Mononuclear cell (primary cell): ENCODE data around the gene SLC17A3. TPM values are rescaled to one million over a fixed set of nuclear protein-coding genes. Genes with fewer than 3 reads are reported as not detected.

Experiments
- H3K27me3 ChIP-seq: 2 replicates; pipeline ENCODE4 v1.6.0; 2011; ENCODE audit warnings: low read length, control low read depth; ENCODE audit not compliant: insufficient read depth
- H3K4me1 ChIP-seq: 2 replicates; pipeline ENCODE4 v1.5.1; 2011; ENCODE audit warnings: mild to moderate bottlenecking, low read length, control low read depth; ENCODE audit not compliant: insufficient read depth
- H3K4me3 ChIP-seq: 2 replicates; pipeline ENCODE4 v1.5.1; 2011; ENCODE audit warnings: mild to moderate bottlenecking, low read length, moderate library complexity
- H3K9me3 ChIP-seq: 2 replicates; pipeline ENCODE4 v1.5.1; 2011; ENCODE audit warnings: low read depth, mild to moderate bottlenecking, control low read depth, low read length
- total RNA-seq: library from RNA; depleted of rRNA; stranded (reverse); fragments of >200 nt; gene quantifications from one replicate; pipeline ENCODE4 v1.2.3, GENCODE V29; 2012

The SLC17A3 gene
- 0.31 TPM for total RNA-seq

- H3K4me1 ChIP-seq: peaks cover 10% of the 10 kb centered on the region
- no peak within 1 kb of the TSS for H3K4me3 ChIP-seq
- H3K27me3 ChIP-seq: no peaks in the 10 kb centered on the region
- H3K9me3 ChIP-seq: no peaks in the 10 kb centered on the region
Observed at GRCh38 chr6:25874118-25874517, at the start of gene SLC17A3. TSS of gene SLC17A3 (minus strand) at chr6:25874243. CDS start at chr6:25868387, 5,856 bp downstream.

DNA sequence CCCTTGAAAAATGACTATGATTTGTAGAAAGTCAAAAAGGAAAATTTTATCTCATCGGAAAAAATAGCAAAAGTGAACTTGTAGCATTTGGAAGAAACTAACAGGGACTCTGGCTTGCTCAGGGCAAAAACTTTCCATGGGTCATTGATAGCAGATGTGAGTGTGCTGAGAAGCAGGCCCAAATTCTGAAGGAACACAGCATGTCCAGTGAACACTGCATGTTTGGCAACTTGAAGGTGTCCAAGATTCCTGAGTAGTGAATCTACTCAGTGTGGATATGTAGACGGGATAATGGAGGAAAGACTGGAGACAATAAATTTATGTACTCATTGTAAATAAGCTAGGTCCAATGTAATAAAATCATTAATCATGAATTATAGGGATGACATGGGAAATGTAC lies 48.3 kb upstream of the SLC17A3 start:
- no peak overlapping the region for H3K4me3 ChIP-seq
- no peaks in the 10 kb centered on the region for H3K9me3 ChIP-seq
- no peaks in the 10 kb centered on the region for H3K4me1 ChIP-seq
- no peaks in the 10 kb centered on the region for H3K27me3 ChIP-seq

DNA sequence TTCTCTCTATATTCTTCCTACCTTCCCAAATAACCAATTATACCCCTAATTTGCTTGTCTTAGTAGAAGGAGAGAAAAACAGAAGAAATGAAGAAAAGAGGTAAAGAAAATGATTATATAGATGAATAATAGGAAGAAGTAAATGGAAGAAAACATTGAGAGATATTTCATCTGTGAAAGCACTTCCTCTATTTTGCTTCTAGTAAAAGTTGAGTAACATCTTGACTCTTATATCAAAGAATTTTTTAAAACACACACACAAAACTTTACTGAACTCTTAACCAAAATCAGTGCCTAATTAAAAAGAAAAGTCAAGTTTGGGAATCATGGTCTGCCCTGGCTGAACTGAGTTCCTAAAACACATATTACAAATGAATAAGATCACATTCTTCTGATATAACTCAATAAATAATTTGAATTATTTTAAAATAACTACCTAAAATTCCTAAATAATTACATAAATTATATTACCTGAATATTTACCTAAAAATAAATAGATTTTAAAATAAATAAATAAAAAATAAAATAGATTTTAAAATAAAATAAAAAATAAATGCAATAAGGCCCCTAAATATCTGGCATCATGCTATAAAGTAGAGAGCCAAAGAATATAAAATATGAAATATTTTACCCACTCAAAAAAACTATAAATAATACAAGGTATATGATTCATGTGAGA lies 47.6 kb upstream of the SLC17A3 start:
- no peaks in the 10 kb centered on the region for H3K27me3 ChIP-seq
- H3K9me3 ChIP-seq: no peaks in the 10 kb centered on the region
- no peak overlapping the region for H3K4me3 ChIP-seq
- H3K4me1 ChIP-seq: no peaks in the 10 kb centered on the region

DNA sequence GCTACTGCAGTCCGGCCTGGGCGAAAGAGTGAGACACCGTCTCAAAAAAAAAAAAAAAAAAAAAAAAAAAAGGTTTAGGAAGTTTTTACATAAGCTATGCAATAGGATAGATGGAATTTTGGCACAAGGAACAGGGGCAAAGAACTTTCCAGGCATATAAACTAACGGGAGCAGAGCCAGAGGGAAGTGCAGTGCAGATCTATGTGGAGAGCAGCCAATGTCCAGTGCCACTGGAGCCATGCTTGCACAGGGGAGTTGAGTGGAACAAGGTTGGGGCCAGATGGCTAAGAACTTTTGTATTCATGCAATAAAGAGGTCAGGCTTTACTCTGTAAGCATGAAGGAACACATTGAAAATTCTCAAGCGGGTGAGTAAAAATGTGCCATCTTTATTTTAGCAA lies 45.6 kb upstream of the SLC17A3 start:
- H3K27me3 ChIP-seq: no peaks in the 10 kb centered on the region
- H3K9me3 ChIP-seq: no peaks in the 10 kb centered on the region
- no peaks in the 10 kb centered on the region for H3K4me1 ChIP-seq
- no peak overlapping the region for H3K4me3 ChIP-seq

DNA sequence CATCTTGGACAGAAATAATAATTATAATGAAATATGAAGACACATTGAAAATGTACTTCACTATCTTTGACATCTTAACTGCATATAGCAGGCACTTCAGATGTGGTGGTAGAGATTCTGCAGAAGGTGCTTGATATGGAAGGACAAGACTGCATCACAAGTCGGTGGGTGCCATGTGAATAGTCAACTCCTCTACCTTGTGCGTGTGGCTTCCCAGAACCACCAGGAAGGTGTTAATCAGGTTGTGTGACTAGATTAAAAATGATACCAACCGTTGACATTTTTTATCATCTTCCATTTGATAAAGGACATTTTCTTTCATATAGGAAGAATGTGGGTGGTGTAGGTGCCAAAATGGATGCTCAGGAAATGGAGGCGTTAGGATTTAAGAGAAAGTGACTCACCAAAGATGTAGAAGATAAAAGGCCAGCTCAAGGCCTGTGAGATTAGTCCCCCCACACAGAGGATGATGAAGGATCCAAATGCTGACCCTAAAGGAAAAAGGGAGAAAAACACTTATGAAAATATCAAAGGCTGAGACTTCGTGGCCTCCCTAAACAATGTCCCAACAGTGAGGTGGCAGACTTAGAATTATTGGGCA lies 44.1 kb upstream of the SLC17A3 start:
- H3K4me3 ChIP-seq: no peak overlapping the region
- H3K27me3 ChIP-seq: no peaks in the 10 kb centered on the region
- no peaks in the 10 kb centered on the region for H3K4me1 ChIP-seq
- H3K9me3 ChIP-seq: no peaks in the 10 kb centered on the region

DNA sequence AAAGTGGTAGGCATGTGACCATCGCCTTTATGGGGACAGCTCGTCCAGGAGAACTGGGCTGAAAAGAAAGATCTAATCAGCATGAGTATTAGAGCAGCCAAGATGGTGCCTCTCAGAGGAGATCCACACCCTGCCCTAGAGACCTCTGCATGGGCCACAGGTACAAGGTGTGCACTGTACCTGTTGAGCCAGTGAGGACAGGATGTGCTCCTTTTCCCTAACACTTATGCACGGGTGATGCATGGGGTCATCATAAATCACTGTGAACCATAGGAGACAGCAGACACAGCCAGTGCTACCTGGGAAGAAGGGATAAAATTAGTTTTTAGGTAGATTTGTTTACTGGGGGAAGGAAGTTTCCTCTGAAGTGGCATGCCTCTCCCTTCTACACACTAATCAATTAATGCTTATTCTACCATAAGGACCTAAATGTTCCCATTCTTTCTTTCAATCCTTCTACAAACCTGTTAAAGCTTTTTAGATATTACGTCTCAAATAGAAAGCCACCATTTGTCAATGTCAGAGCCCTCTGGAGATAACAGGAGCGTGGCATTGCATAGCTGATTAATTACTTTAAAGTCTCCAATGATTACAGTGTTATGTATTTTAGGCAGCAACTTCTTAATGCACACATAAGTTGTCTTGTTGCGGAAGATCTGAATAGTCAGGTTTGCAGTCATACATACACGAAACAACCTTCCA lies 42.9 kb upstream of the SLC17A3 start:
- Histone ChIP-seq H3K4me3 (no peak overlapping the region), H3K9me3 (no peaks in the 10 kb centered on the region), H3K27me3 (no peaks in the 10 kb centered on the region), H3K4me1 (no peaks in the 10 kb centered on the region)

DNA sequence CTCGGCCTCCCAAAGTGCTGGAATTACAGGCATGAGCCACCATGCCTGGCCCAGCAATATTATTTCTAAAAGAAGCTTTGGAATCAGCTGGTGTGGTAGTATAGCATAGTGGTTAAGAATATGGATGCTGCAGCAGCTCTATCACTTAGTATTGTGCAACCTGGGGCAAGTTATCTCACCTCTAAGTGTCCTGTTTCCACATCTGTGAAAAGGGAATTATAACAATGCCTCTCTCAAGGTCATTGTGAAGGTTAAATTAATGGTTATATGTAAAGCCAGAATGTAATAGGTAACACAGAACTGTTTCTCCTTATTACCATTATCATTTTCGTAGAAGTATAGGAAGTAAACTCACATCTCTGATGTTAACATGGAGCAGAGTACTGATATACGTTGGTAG lies 42.3 kb upstream of the SLC17A3 start:
- H3K27me3 ChIP-seq: no peaks in the 10 kb centered on the region
- no peaks in the 10 kb centered on the region for H3K4me1 ChIP-seq
- H3K9me3 ChIP-seq: no peaks in the 10 kb centered on the region
- H3K4me3 ChIP-seq: no peak overlapping the region

DNA sequence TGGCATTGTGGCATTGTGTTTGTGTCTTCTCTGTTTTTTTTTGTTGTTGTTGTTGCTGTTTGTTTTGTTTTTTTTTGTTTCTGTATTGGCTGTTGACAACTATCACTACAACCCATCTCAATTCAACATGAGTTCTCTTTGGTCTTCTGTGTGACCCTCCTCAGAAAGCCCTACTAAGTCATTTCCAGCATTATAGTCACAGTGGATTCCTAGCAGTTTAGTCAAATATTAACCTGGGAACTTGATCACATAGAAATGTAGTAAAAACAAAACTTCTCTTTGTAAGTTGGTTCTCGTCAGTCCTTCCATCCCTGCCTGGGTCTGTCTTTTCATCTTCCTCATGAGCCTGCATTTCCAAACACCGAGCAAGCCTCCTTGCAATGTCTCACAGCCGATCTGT lies 39.7 kb upstream of the SLC17A3 start:
- Histone ChIP-seq H3K4me3 (no peak overlapping the region), H3K27me3 (no peaks in the 10 kb centered on the region), H3K4me1 (no peaks in the 10 kb centered on the region), H3K9me3 (no peaks in the 10 kb centered on the region)

- Histone ChIP-seq H3K4me3 (no peak overlapping the region), H3K4me1 (no peaks in the 10 kb centered on the region), H3K27me3 (no peaks in the 10 kb centered on the region), H3K9me3 (no peaks in the 10 kb centered on the region)
Observed at GRCh38 chr6:25911351-25911750, 37.3 kb upstream of the SLC17A3 start.

DNA sequence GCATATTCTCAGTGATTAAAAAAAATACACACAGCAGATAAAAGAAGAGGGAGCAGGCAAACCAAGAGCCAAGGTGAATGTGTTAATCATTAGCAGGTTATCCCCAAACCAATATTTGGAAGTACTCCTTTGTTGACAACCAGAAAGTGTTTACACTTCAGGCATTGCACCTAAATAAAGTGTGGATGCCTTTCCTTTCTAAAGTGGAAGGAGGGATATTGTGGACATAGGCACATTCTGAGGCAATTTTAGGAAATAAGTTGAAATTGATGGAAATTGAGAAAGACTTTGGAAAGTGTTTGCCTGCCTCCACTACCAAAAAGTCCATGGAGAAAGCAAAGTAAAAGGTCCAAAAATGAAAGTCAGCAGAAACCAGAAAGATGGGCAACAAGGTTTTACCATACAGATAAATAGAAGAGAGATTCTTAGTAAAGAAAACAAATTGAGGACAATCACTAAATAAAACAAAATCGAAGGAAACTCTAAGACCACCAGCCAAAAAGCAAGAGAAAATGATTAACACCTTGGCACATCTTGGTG lies 33.5 kb upstream of the SLC17A3 start:
- H3K27me3 ChIP-seq: peaks cover 2% of the 10 kb centered on the region
- no peaks in the 10 kb centered on the region for H3K9me3 ChIP-seq
- no peaks in the 10 kb centered on the region for H3K4me1 ChIP-seq
- H3K4me3 ChIP-seq: no peak overlapping the region

- H3K4me3 ChIP-seq: no peak overlapping the region
- no peaks in the 10 kb centered on the region for H3K9me3 ChIP-seq
- no peaks in the 10 kb centered on the region for H3K4me1 ChIP-seq
- H3K27me3 ChIP-seq: peaks cover 2% of the 10 kb centered on the region
Observed at GRCh38 chr6:25903467-25904099, 29.5 kb upstream of the SLC17A3 start.

GRCh38 chr6:25902071-25902470 lies 28.0 kb upstream of the SLC17A3 start:
- Histone ChIP-seq H3K4me1 (no peaks in the 10 kb centered on the region), H3K4me3 (no peak overlapping the region), H3K9me3 (no peaks in the 10 kb centered on the region), H3K27me3 (peaks cover 2% of the 10 kb centered on the region)

DNA sequence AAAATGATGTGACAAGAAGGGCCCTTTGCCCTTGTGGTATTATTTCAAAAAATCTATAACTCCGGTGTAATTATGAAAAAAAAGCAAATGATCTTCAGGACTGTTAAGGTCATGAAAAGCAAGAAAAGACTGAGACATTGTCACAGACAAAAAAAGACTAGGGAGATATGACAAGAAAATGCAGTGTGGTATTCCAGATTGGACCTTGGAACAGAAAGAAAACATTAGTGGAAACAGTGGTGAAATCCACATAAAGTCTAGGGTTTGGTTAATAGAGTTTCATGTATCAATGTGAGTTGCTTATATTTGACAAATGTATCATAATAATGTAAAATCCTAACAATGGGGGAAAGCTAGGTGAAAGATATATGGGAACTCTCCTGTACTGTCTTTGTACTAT lies 26.8 kb upstream of the SLC17A3 start:
- Histone ChIP-seq H3K9me3 (no peaks in the 10 kb centered on the region), H3K4me1 (no peaks in the 10 kb centered on the region), H3K4me3 (no peak overlapping the region), H3K27me3 (peaks cover 2% of the 10 kb centered on the region)

DNA sequence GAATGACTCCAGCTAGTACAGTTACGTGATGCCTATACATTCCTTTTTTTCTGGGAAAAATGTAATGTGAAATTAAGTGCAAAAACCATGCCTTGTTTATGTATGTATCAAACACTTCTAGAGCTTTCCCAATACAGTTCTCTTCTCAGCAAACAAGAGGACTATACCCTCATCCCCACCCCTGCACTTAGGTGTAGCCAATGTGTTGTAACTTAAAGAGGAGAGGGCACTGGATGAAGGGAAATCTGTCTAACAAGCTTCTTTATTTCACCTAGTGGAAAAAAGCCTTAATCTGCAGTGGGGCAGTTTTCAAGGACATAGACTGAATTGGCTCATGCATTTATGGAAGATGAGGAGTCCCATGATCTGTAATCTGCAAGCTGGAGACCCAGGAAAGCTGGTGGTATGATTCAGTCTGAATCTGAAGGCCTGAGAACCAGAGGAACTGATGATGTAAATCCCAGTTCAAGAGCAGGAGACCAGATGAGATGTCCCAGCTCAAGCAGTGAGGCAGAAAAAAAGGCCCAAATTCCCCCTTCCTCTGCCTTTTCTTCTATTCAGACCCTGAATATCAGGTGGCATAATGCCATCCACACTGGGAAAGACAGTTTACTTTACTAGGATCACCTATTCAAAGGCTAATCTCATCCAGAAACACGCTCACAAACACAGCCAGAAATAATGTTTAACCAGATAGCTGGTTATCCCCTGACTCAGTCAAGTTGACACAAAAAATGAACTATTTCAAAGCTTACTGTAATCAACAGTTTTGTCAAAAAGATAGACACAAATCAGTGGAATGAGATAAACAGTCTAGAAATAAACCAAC lies 25.8 kb upstream of the SLC17A3 start:
- Histone ChIP-seq H3K9me3 (no peaks in the 10 kb centered on the region), H3K27me3 (peaks cover under 1% of the 10 kb centered on the region), H3K4me1 (no peaks in the 10 kb centered on the region), H3K4me3 (no peak overlapping the region)
